ENCODE measurements around the gene KLHL28.

Gene KLHL28

GRCh38 chr14:44961554-44962333, at the start of gene KLHL28, which contains the start of gene TOGARAM1:
Gene KLHL28 (minus strand): TSS chr14:44961947. CDS start chr14:44945928, 16,019 bp downstream.
Gene TOGARAM1 (plus strand): TSS chr14:44962190. CDS start chr14:44962422, 232 bp downstream.
- DNase-seq, result peak; percentile 100

- no peak for DNase-seq
Measured at GRCh38 chr14:45003924-45004323, 42.2 kb upstream of the KLHL28 start.

GRCh38 chr14:44995770-44996294, 34.1 kb upstream of the KLHL28 start:
- no peak for DNase-seq

GRCh38 chr14:44995196-44995595, 33.4 kb upstream of the KLHL28 start:
- DNase-seq, result no peak

GRCh38 chr14:44990533-44990932, 28.8 kb upstream of the KLHL28 start:
- DNase-seq, result no peak

GRCh38 chr14:44989497-44990440, 28.0 kb upstream of the KLHL28 start:
- no peak for DNase-seq

- DNase-seq, result no peak
Measured at GRCh38 chr14:44988694-44989093, 26.9 kb upstream of the KLHL28 start.

GRCh38 chr14:44982594-44982993, 20.8 kb upstream of the KLHL28 start:
- no peak for DNase-seq

- DNase-seq, result no peak
Measured at GRCh38 chr14:44981198-44981597, 19.5 kb upstream of the KLHL28 start.

- DNase-seq, result no peak
Measured at GRCh38 chr14:44979740-44980356, 18.1 kb upstream of the KLHL28 start.

GRCh38 chr14:44979273-44979672, 17.5 kb upstream of the KLHL28 start:
- DNase-seq, result no peak

- no peak for DNase-seq
Measured at GRCh38 chr14:44971459-44971858, 9.7 kb upstream of the KLHL28 start.

- DNase-seq, result no peak
Measured at GRCh38 chr14:44970907-44971306, 9.2 kb upstream of the KLHL28 start.

- DNase-seq, result no peak
Measured at GRCh38 chr14:44968714-44969113, 7.0 kb upstream of the KLHL28 start.

GRCh38 chr14:44966601-44967336, 5.0 kb upstream of the KLHL28 start:
- no peak for DNase-seq

GRCh38 chr14:44963775-44964380, 2.1 kb upstream of the KLHL28 start:
- no peak for DNase-seq

- no peak for DNase-seq
Measured at GRCh38 chr14:44963044-44963528, 1.3 kb upstream of the KLHL28 start.

GRCh38 chr14:44962334-44963043, 742 bp upstream of the KLHL28 start:
- peak; percentile 75 for DNase-seq

- no peak for DNase-seq
Measured at GRCh38 chr14:44961151-44961553, 595 bp downstream of the KLHL28 start.

GRCh38 chr14:44960646-44961045, 1.1 kb downstream of the KLHL28 start:
- DNase-seq, result no peak

- no peak for DNase-seq
Measured at GRCh38 chr14:44960146-44960545, 1.6 kb downstream of the KLHL28 start.

All from NCI-H774 (cell line).